Activated CD8-positive, alpha-beta T cell treated with anti-CD3 and anti-CD28 coated beads for 36 hours (primary cell): Measurements from ENCODE around the gene RASA2. TPM values are rescaled to one million over a fixed set of nuclear protein-coding genes. Genes with fewer than 3 reads are reported as not detected.
"Not testable (repeated sequence)": the region's sequence is repeated elsewhere in the genome, so short reads cannot be mapped to it uniquely, and the experiment has no call there.

Source experiments
- ATAC-seq: fragments of 200-7000 bp; cut with Tn5 transposase; one replicate; pipeline ENCODE4 v1.10.0; 2021; ENCODE audit warnings: mild to moderate bottlenecking, moderate library complexity
- CTCF ChIA-PET: fragments of 350-600 bp; sonication (Branson Sonifier 250); formaldehyde crosslinking; loops from one replicate; lab custom pipeline; 2021; ENCODE audit warnings: antibody characterized with exemption; lab: Charles Lee
- POLR2A ChIA-PET: fragments of 350-600 bp; sonication (Branson Sonifier 250); formaldehyde crosslinking; loops from one replicate; lab custom pipeline; 2021; ENCODE audit warnings: antibody characterized with exemption; lab: Charles Lee
- DNase-seq: peaks from one replicate; pipeline ENCODE4 v3.0.0-alpha.2; 2020
- H3K27ac Mint-ChIP-seq: one replicate; pipeline ENCODE4 v1.8.0; 2021; ENCODE audit warnings: mild to moderate bottlenecking, mixed read lengths
- H3K27me3 Mint-ChIP-seq: one replicate; pipeline ENCODE4 v1.8.0; 2021; ENCODE audit warnings: mixed read lengths
- H3K36me3 Mint-ChIP-seq: one replicate; pipeline ENCODE4 v1.8.0; 2021; ENCODE audit warnings: low read depth, mixed read lengths
- H3K4me1 Mint-ChIP-seq: one replicate; pipeline ENCODE4 v1.8.0; 2021; ENCODE audit warnings: low read depth, mixed read lengths
- H3K4me3 Mint-ChIP-seq: one replicate; pipeline ENCODE4 v1.8.0; 2021; ENCODE audit warnings: mild to moderate bottlenecking, moderate library complexity, mixed read lengths
- H3K9me3 Mint-ChIP-seq: one replicate; pipeline ENCODE4 v1.8.0; 2021; ENCODE audit warnings: mixed read lengths
- intact Hi-C: fragments of 100-400 bp; cut with micrococcal nuclease; formaldehyde crosslinking; loops from one replicate; pipeline ENCODE4 v1.10.0; 2022
- total RNA-seq, 2 experiments: library from RNA; stranded (reverse); gene quantifications; one replicate each; pipeline ENCODE4 v1.2.3, GENCODE V29; 2021
- TF ChIP-seq, protein P1 (sequence below): fragments of 200-600 bp; IDR thresholded peaks from one replicate; pipeline ENCODE4 v1.8.0; 2022; ENCODE audit warnings: antibody characterized with exemption, mild to moderate bottlenecking

The RASA2 gene
- total RNA-seq, 2 experiments from 2014 or later: 35.4 to 41.5 TPM

GRCh38 chr3:141491081-141491480 is 4.3 kb downstream of the RASA2 start:
- intact Hi-C loops: no loop called here
- peaks cover 46% of the 10 kb centered on the region for H3K36me3 Mint-ChIP-seq
- CTCF ChIA-PET: interaction anchor here (0.8 to 3.2 kb wide), 7 partner anchors 23 to 70 kb away, joined by 3 to 13 read pairs (median 5); no protein-coding TSS in a partner anchor

GRCh38 chr3:141491929-141492328 is 5.1 kb downstream of the RASA2 start:
- intact Hi-C loops: no loop called here
- DNase-seq (no peak), ATAC-seq (no peak)
- H3K4me3 Mint-ChIP-seq: no peak overlapping the region
- TF ChIP-seq, protein P1, sequence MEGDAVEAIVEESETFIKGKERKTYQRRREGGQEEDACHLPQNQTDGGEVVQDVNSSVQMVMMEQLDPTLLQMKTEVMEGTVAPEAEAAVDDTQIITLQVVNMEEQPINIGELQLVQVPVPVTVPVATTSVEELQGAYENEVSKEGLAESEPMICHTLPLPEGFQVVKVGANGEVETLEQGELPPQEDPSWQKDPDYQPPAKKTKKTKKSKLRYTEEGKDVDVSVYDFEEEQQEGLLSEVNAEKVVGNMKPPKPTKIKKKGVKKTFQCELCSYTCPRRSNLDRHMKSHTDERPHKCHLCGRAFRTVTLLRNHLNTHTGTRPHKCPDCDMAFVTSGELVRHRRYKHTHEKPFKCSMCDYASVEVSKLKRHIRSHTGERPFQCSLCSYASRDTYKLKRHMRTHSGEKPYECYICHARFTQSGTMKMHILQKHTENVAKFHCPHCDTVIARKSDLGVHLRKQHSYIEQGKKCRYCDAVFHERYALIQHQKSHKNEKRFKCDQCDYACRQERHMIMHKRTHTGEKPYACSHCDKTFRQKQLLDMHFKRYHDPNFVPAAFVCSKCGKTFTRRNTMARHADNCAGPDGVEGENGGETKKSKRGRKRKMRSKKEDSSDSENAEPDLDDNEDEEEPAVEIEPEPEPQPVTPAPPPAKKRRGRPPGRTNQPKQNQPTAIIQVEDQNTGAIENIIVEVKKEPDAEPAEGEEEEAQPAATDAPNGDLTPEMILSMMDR: no peak
- H3K9me3 Mint-ChIP-seq: peaks cover 10% of the 10 kb centered on the region
- ChIA-PET CTCF (interaction anchor here (1.0 to 3.2 kb wide), 5 partner anchors 32 to 66 kb away, joined by 3 to 13 read pairs (median 5); no protein-coding TSS in a partner anchor), POLR2A (interaction anchor here (0.7 to 1.5 kb wide), 3 partner anchors 8 to 53 kb away, joined by 3 to 6 read pairs (median 3); no protein-coding TSS in a partner anchor)
- peak overlapping the region; percentile 53 for H3K27ac Mint-ChIP-seq
- peaks cover 83% of the 10 kb centered on the region for H3K4me1 Mint-ChIP-seq
- H3K27me3 Mint-ChIP-seq: no peaks in the 10 kb centered on the region
- peaks cover 54% of the 10 kb centered on the region for H3K36me3 Mint-ChIP-seq

More at GRCh38 chr3:141491081-141491480, 4.3 kb downstream of the RASA2 start:
- DNase-seq (no peak), ATAC-seq (no peak)
- Mint-ChIP-seq H3K4me3 (no peak overlapping the region), H3K27ac (peak overlapping the region; percentile 82), H3K4me1 (peaks cover 80% of the 10 kb centered on the region), H3K9me3 (peaks cover 8% of the 10 kb centered on the region), H3K27me3 (no peaks in the 10 kb centered on the region)
- TF ChIP-seq, protein P1: no peak
- POLR2A ChIA-PET: interaction anchor here (0.6 to 1.6 kb wide), 7 partner anchors 8 to 952 kb away, joined by 3 to 6 read pairs (median 4); no protein-coding TSS in a partner anchor

DNA sequence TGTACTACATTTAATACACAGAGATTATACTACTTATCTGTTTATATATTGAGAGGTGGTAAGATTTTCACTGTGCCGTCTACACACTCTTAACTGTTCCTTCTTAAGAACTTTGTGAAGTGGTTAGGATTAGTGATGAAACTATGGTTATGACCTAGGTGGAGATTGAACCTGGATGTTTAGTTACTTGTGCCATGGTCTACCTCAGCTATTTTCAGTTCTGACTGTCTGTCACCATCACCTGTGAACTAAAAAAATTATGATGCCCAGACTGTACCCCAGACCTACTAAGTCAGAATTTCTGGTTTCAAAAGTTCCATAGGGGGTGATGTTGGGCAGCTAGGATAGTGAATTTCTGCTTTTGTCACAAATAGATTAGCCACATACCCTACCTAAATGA is 6.4 kb downstream of the RASA2 start:
- CTCF ChIA-PET: interaction anchor here (1.0 to 3.2 kb wide), 8 partner anchors 9 to 69 kb away, joined by 3 to 13 read pairs (median 4); no protein-coding TSS in a partner anchor
- Mint-ChIP-seq H3K36me3 (peaks cover 55% of the 10 kb centered on the region), H3K4me1 (peaks cover 87% of the 10 kb centered on the region), H3K27ac (peak overlapping the region; percentile 70), H3K9me3 (peaks cover 10% of the 10 kb centered on the region), H3K4me3 (peak overlapping the region; percentile 25), H3K27me3 (no peaks in the 10 kb centered on the region)
- intact Hi-C loops: no loop called here
- ATAC-seq (peak; percentile 72), DNase-seq (no peak)
- POLR2A ChIA-PET: interaction anchor here (1.1 kb wide), 1 partner anchor 56 kb away, joined by 9 read pairs; no protein-coding TSS in a partner anchor
- TF ChIP-seq, protein P1: no peak

DNA sequence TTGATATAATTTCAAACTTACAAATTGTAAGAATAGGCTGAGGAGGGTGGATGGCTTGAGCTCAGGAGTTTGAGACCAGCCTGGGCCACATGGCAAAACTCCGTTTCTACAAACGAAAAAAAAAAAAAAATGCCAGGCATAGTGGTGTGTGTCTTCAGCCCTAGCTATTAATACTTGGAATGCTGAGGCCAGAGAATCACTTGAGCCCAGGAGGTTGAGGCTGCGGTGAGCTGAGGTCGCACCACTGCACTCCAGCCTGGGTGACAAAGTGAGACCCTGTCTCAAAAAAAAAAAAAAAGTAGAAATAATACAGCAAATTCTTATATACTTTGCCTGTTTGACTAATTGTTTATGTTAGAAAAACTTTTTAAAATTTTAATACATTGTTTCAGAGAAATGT is 10.8 kb downstream of the RASA2 start:
- Mint-ChIP-seq H3K27ac (peak overlapping the region; percentile 97), H3K9me3 (peaks cover 10% of the 10 kb centered on the region), H3K4me1 (peaks cover 77% of the 10 kb centered on the region), H3K36me3 (peaks cover 48% of the 10 kb centered on the region)
- DNase-seq, H3K4me3 Mint-ChIP-seq, ATAC-seq, H3K27me3 Mint-ChIP-seq, intact Hi-C loops: not testable (repeated sequence)
- ChIA-PET CTCF (interaction anchor here (4.4 kb wide), 1 partner anchor 9 kb away, joined by 24 read pairs; no protein-coding TSS in a partner anchor), POLR2A (interaction anchor here (0.7 to 7.8 kb wide), 5 partner anchors 10 to 87 kb away, joined by 3 to 102 read pairs (median 8); partner anchors contain the start of gene RASA2)

DNA sequence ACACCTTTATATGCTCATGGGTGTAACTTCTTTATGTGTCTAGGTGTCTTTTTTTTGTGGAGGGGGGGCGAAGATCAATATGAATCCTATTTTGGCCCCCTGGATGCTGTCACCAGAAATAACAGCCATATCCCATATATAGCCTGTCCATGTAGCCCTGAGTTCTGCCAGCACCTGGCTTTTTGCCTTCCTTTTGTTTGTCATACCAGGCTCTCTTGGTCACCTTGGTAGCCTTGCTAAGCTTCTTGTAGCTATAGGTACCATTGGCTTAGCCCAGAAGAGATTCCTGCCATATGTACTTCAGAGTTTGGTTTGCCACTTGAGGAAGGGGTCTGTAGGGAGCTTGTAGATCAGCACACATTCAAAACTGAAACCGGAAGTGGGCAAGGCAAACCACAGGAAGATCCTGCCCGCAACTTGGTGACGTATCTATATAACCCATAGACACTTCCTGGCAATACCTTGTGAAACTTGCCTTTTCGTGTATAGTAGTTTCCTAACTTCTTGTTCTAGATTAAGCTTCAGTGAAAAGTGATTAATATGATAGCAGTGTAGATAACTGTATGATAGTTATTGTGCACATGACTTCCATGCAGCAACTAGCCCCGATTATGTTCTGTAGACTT is 11.9 kb downstream of the RASA2 start:
- Mint-ChIP-seq H3K4me3 (peak overlapping the region; percentile 63), H3K27ac (peak overlapping the region; percentile 97), H3K9me3 (peaks cover 10% of the 10 kb centered on the region), H3K27me3 (no peaks in the 10 kb centered on the region), H3K4me1 (peaks cover 67% of the 10 kb centered on the region), H3K36me3 (peaks cover 44% of the 10 kb centered on the region)
- peak; percentile 95 for DNase-seq
- intact Hi-C loops: loop anchor here (1.0 to 2.0 kb wide), 2 partner anchors 9 to 54 kb away; no protein-coding TSS in a partner anchor
- TF ChIP-seq, protein P1: no peak
- ATAC-seq: peak; percentile 83
- ChIA-PET CTCF (interaction anchor here (0.9 to 4.4 kb wide), 8 partner anchors 10 to 60 kb away, joined by 3 to 24 read pairs (median 4); no protein-coding TSS in a partner anchor), POLR2A (interaction anchor here (0.8 to 7.8 kb wide), 17 partner anchors 8 to 377 kb away, joined by 3 to 102 read pairs (median 4); partner anchors contain the start of gene RASA2)
